ENCODE data around the gene NRXN3. TPM values are rescaled to one million over a fixed set of nuclear protein-coding genes. Genes with fewer than 3 reads are reported as not detected.
A peak's percentile ranks its signal among the peaks of the same experiment; 100 is the strongest.

Gene NRXN3
- polyA plus RNA-seq, 1 of the 3 experiments (the other 2 are of a cell fraction): 1.6 TPM

- POLR2A ChIA-PET: no interaction called here
- no peak overlapping the region for H3K4me3 ChIP-seq (ENCODE audit: low read depth in 2 of 2, low read length in 1 of 2)
- H3K36me3 ChIP-seq (replicated peaks in 1 of 2; ENCODE audit: control insufficient read depth in 1 of 2, insufficient read depth in 2 of 2, low read length in 1 of 2): no peaks in the 10 kb centered on the region
- peak; percentile 80; the same call in 1 of the 2 replicates for TF ChIP-seq REST (IDR thresholded peaks at IDR 0.05; ENCODE audit: low read depth, low read length)
- TF ChIP-seq TAF1 (IDR thresholded peaks at IDR 0.05; ENCODE audit: borderline replicate concordance, low read depth, low read length): no peak
- H3K9me2 ChIP-seq: no peaks in the 10 kb centered on the region
- H4K20me1 ChIP-seq (ENCODE audit: insufficient read depth): no peaks in the 10 kb centered on the region
- no peaks in the 10 kb centered on the region for H3K79me2 ChIP-seq (ENCODE audit: insufficient read depth)
- WGBS (ENCODE audit: low lambda C conversion rate): 24% methylated on average over 3 of the region's 3 CpGs
- H3K9ac ChIP-seq: no peak overlapping the region
- no peak overlapping the region for H3K27ac ChIP-seq (ENCODE audit: low read depth in 2 of 2, low read length in 1 of 2)
- no peak overlapping the region for H3K4me2 ChIP-seq
- H3K4me1 ChIP-seq (ENCODE audit: control insufficient read depth in 1 of 2, insufficient read depth in 2 of 2, low read depth in 1 of 2, low read length in 1 of 2): peaks cover 0 to 2% of the 10 kb centered on the region in 2 experiments; a peak in 1 of 4 replicates
- H2AFZ ChIP-seq (ENCODE audit: low read depth): no peak overlapping the region
- no peaks in the 10 kb centered on the region for H3K9me3 ChIP-seq
- DNase-seq: no peak
- no peaks in the 10 kb centered on the region for H3K27me3 ChIP-seq (ENCODE audit: insufficient read depth)
- CTCF ChIA-PET: no interaction called here
- H3F3A ChIP-seq (replicated peaks; ENCODE audit: insufficient read depth): no peaks in the 10 kb centered on the region
Observed at GRCh38 chr14:78399316-78399889, 229.2 kb downstream of the NRXN3 start.

- Histone ChIP-seq H3K4me1 (ENCODE audit: control insufficient read depth in 1 of 2, insufficient read depth in 2 of 2, low read depth in 1 of 2, low read length in 1 of 2) (peaks cover 0 to 6% of the 10 kb centered on the region in 2 experiments; a peak in 2 of 4 replicates), H3K79me2 (ENCODE audit: insufficient read depth) (no peaks in the 10 kb centered on the region), H2AFZ (ENCODE audit: low read depth) (no peak overlapping the region), H3K9ac (no peak overlapping the region), H4K20me1 (ENCODE audit: insufficient read depth) (no peaks in the 10 kb centered on the region), H3K9me3 (no peaks in the 10 kb centered on the region), H3K9me2 (no peaks in the 10 kb centered on the region), H3K36me3 (replicated peaks in 1 of 2; ENCODE audit: control insufficient read depth in 1 of 2, insufficient read depth in 2 of 2, low read length in 1 of 2) (no peaks in the 10 kb centered on the region), H3F3A (replicated peaks; ENCODE audit: insufficient read depth) (no peaks in the 10 kb centered on the region), H3K27ac (ENCODE audit: low read depth in 2 of 2, low read length in 1 of 2) (no peak overlapping the region), H3K4me2 (no peak overlapping the region), H3K27me3 (ENCODE audit: insufficient read depth) (no peaks in the 10 kb centered on the region), H3K4me3 (ENCODE audit: low read depth in 2 of 2, low read length in 1 of 2) (no peak overlapping the region)
- ChIA-PET CTCF (no interaction called here), POLR2A (no interaction called here)
- TF ChIP-seq MXI1 (IDR thresholded peaks at IDR 0.05; ENCODE audit: low read depth, low read length) (no peak), POLR2AphosphoS5 (IDR thresholded peaks at IDR 0.05; ENCODE audit: low read depth, low read length) (no peak), GATA2 (CRISPR knock-in tag; IDR thresholded peaks at IDR 0.05) (no peak), FOXJ3 (CRISPR knock-in tag; IDR thresholded peaks at IDR 0.05) (no peak), EP300 (IDR thresholded peaks at IDR 0.05; ENCODE audit: borderline replicate concordance in 1 of 2, low read depth in 1 of 2, low read length in 1 of 2) (no peak), TAF1 (IDR thresholded peaks at IDR 0.05; ENCODE audit: borderline replicate concordance, low read depth, low read length) (no peak), CHD2 (IDR thresholded peaks at IDR 0.05; ENCODE audit: low read length, partially characterized antibody) (no peak), YY1 (IDR thresholded peaks at IDR 0.05; ENCODE audit: low read depth) (no peak), SIN3A (IDR thresholded peaks at IDR 0.05; ENCODE audit: borderline replicate concordance, low read depth, low read length) (no peak), FOXM1 (IDR thresholded peaks at IDR 0.05; ENCODE audit: low read depth) (no peak), PBX3 (IDR thresholded peaks at IDR 0.05) (no peak)
- TF ChIP-seq, protein P1, sequence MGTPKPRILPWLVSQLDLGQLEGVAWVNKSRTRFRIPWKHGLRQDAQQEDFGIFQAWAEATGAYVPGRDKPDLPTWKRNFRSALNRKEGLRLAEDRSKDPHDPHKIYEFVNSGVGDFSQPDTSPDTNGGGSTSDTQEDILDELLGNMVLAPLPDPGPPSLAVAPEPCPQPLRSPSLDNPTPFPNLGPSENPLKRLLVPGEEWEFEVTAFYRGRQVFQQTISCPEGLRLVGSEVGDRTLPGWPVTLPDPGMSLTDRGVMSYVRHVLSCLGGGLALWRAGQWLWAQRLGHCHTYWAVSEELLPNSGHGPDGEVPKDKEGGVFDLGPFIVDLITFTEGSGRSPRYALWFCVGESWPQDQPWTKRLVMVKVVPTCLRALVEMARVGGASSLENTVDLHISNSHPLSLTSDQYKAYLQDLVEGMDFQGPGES (IDR thresholded peaks at IDR 0.05; ENCODE audit: low read depth, low read length): no peak
- TF ChIP-seq, protein P2, sequence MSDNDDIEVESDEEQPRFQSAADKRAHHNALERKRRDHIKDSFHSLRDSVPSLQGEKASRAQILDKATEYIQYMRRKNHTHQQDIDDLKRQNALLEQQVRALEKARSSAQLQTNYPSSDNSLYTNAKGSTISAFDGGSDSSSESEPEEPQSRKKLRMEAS (IDR thresholded peaks at IDR 0.05; ENCODE audit: low read depth): no peak
- WGBS (ENCODE audit: low lambda C conversion rate): 21% methylated on average over 3 of the region's 3 CpGs
- DNase-seq: no peak
Observed at GRCh38 chr14:78401866-78402265, 231.7 kb downstream of the NRXN3 start.

All from SK-N-SH (cell line).